HL-60/S4 (cell line): ENCODE results near the gene UBA1.

Experiments used
- in situ Hi-C: fragments of 300-500 bp; cut with MboI; formaldehyde crosslinking; loops from 2 replicates; pipeline ENCODE4 v1.14.3; 2022; ENCODE audit warnings: low sequenced_read_pairs

Gene UBA1

GRCh38 chrX:47169726-47170515 is 23.7 kb upstream of the UBA1 start:
- in situ Hi-C loops, result no loop called here

- in situ Hi-C loops, result no loop called here
Measured at GRCh38 chrX:47170861-47171692, 22.6 kb upstream of the UBA1 start.

- in situ Hi-C loops, result no loop called here
Measured at GRCh38 chrX:47171996-47172395, 21.6 kb upstream of the UBA1 start.

GRCh38 chrX:47172549-47172948 is 21.1 kb upstream of the UBA1 start:
- in situ Hi-C loops, result no loop called here

GRCh38 chrX:47172971-47173792 is 20.4 kb upstream of the UBA1 start:
- in situ Hi-C loops, result no loop called here

- in situ Hi-C loops, result no loop called here
Measured at GRCh38 chrX:47174376-47174775, 19.3 kb upstream of the UBA1 start.

- in situ Hi-C loops, result no loop called here
Measured at GRCh38 chrX:47174846-47175587, 18.6 kb upstream of the UBA1 start.

- in situ Hi-C loops, result no loop called here
Measured at GRCh38 chrX:47175588-47175980, 18.0 kb upstream of the UBA1 start.

- in situ Hi-C loops, result no loop called here
Measured at GRCh38 chrX:47176101-47176740, 17.4 kb upstream of the UBA1 start.

GRCh38 chrX:47177079-47177478 is 16.6 kb upstream of the UBA1 start:
- in situ Hi-C loops, result no loop called here

- in situ Hi-C loops, result no loop called here
Measured at GRCh38 chrX:47178337-47178736, 15.3 kb upstream of the UBA1 start.

- in situ Hi-C loops, result no loop called here
Measured at GRCh38 chrX:47179221-47179927, 14.3 kb upstream of the UBA1 start.

GRCh38 chrX:47179928-47180255 is 13.7 kb upstream of the UBA1 start:
- in situ Hi-C loops, result no loop called here

- in situ Hi-C loops, result no loop called here
Measured at GRCh38 chrX:47180346-47180745, 13.3 kb upstream of the UBA1 start.

GRCh38 chrX:47181301-47181700 is 12.3 kb upstream of the UBA1 start:
- in situ Hi-C loops, result no loop called here

GRCh38 chrX:47182106-47182700 is 11.4 kb upstream of the UBA1 start:
- in situ Hi-C loops, result no loop called here

GRCh38 chrX:47184486-47184885 is 9.1 kb upstream of the UBA1 start:
- in situ Hi-C loops, result no loop called here

- in situ Hi-C loops, result no loop called here
Measured at GRCh38 chrX:47185241-47185640, 8.4 kb upstream of the UBA1 start.

- in situ Hi-C loops, result no loop called here
Measured at GRCh38 chrX:47186096-47186740, 7.4 kb upstream of the UBA1 start.
